K562 (cell line): Measurements from ENCODE around the gene CEBPE. TPM values are rescaled to one million over a fixed set of nuclear protein-coding genes. Genes with fewer than 3 reads are reported as not detected.

ENCODE experiments used
- ATF7 ChIP-seq: fragments of 450-650 bp; IDR thresholded peaks from 2 replicates; pipeline ENCODE4 v1.7.1; 2014; ENCODE audit warnings: mild to moderate bottlenecking, moderate library complexity
- BMI1 ChIP-seq: fragments of 150-350 bp; IDR thresholded peaks from 2 replicates; pipeline ENCODE4 v1.6.1; 2014; ENCODE audit warnings: low read length
- DPF2 ChIP-seq: fragments of 450-650 bp; IDR thresholded peaks from 2 replicates; pipeline ENCODE4 v1.6.1; 2016
- FOXK1 ChIP-seq: sonication (generic); formaldehyde crosslinking; IDR thresholded peaks from 2 replicates; pipeline ENCODE4 v1.8.0; 2022; ENCODE audit warnings: missing genetic modification reagents, mild to moderate bottlenecking, borderline replicate concordance
- HDGF ChIP-seq: fragments of 450-650 bp; IDR thresholded peaks from 2 replicates; pipeline ENCODE4 v1.6.1; 2016
- MCM2 ChIP-seq: fragments of 450-650 bp; IDR thresholded peaks from 2 replicates; pipeline ENCODE4 v1.6.1; 2017; ENCODE audit warnings: low read depth, mild to moderate bottlenecking
- PURB ChIP-seq: sonication (generic); formaldehyde crosslinking; IDR thresholded peaks from 2 replicates; pipeline ENCODE4 v1.9.0; 2021; ENCODE audit warnings: low read depth, mild to moderate bottlenecking, missing genetic modification reagents
- RNF2 ChIP-seq: sonication (generic); IDR thresholded peaks from 2 replicates; pipeline ENCODE4 v1.6.1; 2016
- RNF219 ChIP-seq: fragments of 250-450 bp; sonication (Bioruptor Pico); IDR thresholded peaks from 2 replicates; pipeline ENCODE4 v1.5.0; 2022; ENCODE audit warnings: mild to moderate bottlenecking
- SIRT6 ChIP-seq: IDR thresholded peaks from one replicate; pipeline ENCODE4 v1.6.1; 2012; ENCODE audit warnings: low read depth, mild to moderate bottlenecking, control low read depth, inconsistent platforms, low read length, moderate library complexity
- XRCC3 ChIP-seq: fragments of 450-650 bp; IDR thresholded peaks from 2 replicates; pipeline ENCODE4 v1.6.1; 2017; ENCODE audit warnings: mild to moderate bottlenecking, moderate library complexity
- ZBTB7A ChIP-seq: IDR thresholded peaks from 2 replicates; pipeline ENCODE4 v1.6.1; 2011; ENCODE audit warnings: low read depth, mild to moderate bottlenecking, low read length, moderate library complexity, borderline replicate concordance; ENCODE audit not compliant: control insufficient read depth
- ZC3H11A ChIP-seq: IDR thresholded peaks from 2 replicates; pipeline ENCODE4 v1.6.1; 2012; ENCODE audit warnings: low read depth, low read length, improper control_type of control experiment
- ZNF655 ChIP-seq: fragments of 250-450 bp; sonication (Bioruptor Pico); IDR thresholded peaks from 2 replicates; pipeline ENCODE4 v1.5.0; 2021
- polyA plus RNA-seq, 8 experiments: library from polyadenylated mRNA; depleted of rRNA in 4 of 8; stranded (reverse) in 5 of 8; unstranded in 3 of 8; fragments of >200 nt; fragmentation: Nextera tagmentation in 2 of 8; fragmentation: Illumina TruSeq in 1 of 8; extraction: Ambion mirVana in 2 of 8; extraction: Trizol in 1 of 8; gene quantifications; 2 replicates each; pipeline versions ENCODE4 v1.2.1 to v1.2.3, GENCODE V29; 2011 to 2014; ENCODE audit warnings: inconsistent platforms in 1 of 8, missing spikeins in 1 of 8
- total RNA-seq, 7 experiments: library from RNA; depleted of rRNA in 6 of 7; stranded (reverse); fragments of >200 nt in 6 of 7; fragmentation: Illumina TruSeq in 2 of 7; extraction: Trizol in 2 of 7; gene quantifications; 2 replicates each; pipeline versions ENCODE4 v1.2.1 to v1.2.3, GENCODE V29; 2011 to 2021; ENCODE audit warnings: low replicate concordance in 1 of 7
- TF ChIP-seq, protein P1 (sequence below), 2 experiments: IDR thresholded peaks in 1 of 2; conservative IDR thresholded peaks in 1 of 2; 2 replicates each; pipeline ENCODE4 v1.6.1; 2016; ENCODE audit warnings: low read depth in 2 of 2, mild to moderate bottlenecking in 1 of 2, missing compliant biosample characterization in 1 of 2, missing genetic modification characterization in 1 of 2, moderate library complexity in 1 of 2
- TF ChIP-seq, protein P2 (sequence below), 2 experiments: fragments of 450-650 bp; IDR thresholded peaks; 2 replicates each; pipeline ENCODE4 v1.6.1; 2016

The CEBPE gene
- total and polyA plus RNA-seq, 9 of the 15 experiments (the other 6 are each of a cell fraction or from before 2014, with no cell fraction given) = 0.09 to 0.15 (median 0.13) TPM; not detected in 6

DNA sequence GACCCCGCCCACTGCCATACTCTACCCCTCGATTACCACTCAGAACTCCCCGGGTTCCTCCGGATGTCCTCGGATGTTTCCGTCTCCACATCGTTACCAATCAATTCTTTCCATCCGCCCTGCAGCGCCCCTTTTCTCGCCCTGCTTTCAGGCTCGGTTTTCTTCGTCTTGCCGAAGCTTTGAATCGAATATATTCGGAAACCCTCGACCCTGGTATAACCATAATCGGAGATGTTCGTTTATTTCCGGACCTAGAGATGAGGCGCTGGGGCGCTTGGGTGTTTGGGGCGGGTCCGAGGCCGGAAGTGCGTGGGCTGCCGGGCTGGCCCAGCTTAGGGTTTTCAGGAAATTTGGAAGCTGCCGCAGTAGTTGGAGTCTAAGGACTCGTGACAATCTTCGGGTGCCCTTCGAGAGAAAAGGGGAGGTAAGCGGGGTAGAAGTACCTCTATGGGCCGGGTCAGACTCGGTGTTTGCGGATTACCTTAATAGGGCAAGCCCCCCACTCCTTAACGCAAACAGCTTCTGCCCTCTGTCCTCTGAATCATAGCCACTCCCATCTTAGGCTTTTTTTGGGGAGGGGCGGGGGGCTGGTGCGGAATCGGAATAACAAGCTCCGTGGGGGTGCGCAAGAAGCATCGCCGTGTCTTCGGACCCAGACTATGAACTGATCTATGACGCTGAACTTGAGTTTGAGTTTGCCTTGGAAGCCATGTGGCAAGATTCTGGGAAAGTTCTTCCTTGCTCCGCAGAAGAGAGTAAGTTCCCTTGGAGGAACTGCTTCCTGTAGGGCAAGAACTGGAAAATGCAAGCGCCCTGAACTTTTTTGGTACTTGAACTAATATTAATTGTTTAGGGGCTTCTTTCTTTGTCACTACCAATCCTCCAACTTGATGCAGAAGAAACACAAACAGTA is 23.6 kb downstream of the CEBPE start, which contains the start of gene C14orf119 (continued):
- peak; percentile 93 for TF ChIP-seq ZBTB7A
- TF ChIP-seq SIRT6 = no peak
- TF ChIP-seq RNF2 = no peak
- TF ChIP-seq PURB = no peak
- peak; percentile 59 for TF ChIP-seq DPF2
- no peak for TF ChIP-seq XRCC3
- TF ChIP-seq RNF219 (CRISPR knock-in tag) = no peak
- TF ChIP-seq, protein P1, sequence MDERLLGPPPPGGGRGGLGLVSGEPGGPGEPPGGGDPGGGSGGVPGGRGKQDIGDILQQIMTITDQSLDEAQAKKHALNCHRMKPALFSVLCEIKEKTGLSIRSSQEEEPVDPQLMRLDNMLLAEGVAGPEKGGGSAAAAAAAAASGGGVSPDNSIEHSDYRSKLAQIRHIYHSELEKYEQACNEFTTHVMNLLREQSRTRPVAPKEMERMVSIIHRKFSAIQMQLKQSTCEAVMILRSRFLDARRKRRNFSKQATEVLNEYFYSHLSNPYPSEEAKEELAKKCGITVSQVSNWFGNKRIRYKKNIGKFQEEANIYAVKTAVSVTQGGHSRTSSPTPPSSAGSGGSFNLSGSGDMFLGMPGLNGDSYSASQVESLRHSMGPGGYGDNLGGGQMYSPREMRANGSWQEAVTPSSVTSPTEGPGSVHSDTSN (CRISPR knock-in tag; IDR thresholded peaks at IDR 0.05; ENCODE audit: low read depth) = no peak
- TF ChIP-seq, protein P1 (tag; conservative IDR thresholded peaks at IDR 0.05; ENCODE audit: low read depth) = no peak
- no peak for TF ChIP-seq ZNF655 (CRISPR knock-in tag)
- no peak for TF ChIP-seq ZC3H11A
- TF ChIP-seq MCM2 = no peak
- TF ChIP-seq, protein P2, sequence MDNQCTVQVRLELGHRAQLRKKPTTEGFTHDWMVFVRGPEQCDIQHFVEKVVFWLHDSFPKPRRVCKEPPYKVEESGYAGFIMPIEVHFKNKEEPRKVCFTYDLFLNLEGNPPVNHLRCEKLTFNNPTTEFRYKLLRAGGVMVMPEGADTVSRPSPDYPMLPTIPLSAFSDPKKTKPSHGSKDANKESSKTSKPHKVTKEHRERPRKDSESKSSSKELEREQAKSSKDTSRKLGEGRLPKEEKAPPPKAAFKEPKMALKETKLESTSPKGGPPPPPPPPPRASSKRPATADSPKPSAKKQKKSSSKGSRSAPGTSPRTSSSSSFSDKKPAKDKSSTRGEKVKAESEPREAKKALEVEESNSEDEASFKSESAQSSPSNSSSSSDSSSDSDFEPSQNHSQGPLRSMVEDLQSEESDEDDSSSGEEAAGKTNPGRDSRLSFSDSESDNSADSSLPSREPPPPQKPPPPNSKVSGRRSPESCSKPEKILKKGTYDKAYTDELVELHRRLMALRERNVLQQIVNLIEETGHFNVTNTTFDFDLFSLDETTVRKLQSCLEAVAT (IDR thresholded peaks at IDR 0.05) = peak in 1 of 2 experiments; percentile 63; a peak in 1 of 4 replicates
- peak; percentile 52 for TF ChIP-seq ATF7
- no peak for TF ChIP-seq HDGF
- no peak for TF ChIP-seq BMI1
- TF ChIP-seq FOXK1 (CRISPR knock-in tag) = no peak
